GM19438 (cell line): ENCODE results near the gene NCK2.

ENCODE experiments used
- ATAC-seq: cut with Tn5 transposase; IDR thresholded peaks from one replicate; pipeline ENCODE4 v1.9.1; 2021; ENCODE audit warnings: low read depth; ENCODE audit not compliant: unreplicated experiment

Gene NCK2

DNA sequence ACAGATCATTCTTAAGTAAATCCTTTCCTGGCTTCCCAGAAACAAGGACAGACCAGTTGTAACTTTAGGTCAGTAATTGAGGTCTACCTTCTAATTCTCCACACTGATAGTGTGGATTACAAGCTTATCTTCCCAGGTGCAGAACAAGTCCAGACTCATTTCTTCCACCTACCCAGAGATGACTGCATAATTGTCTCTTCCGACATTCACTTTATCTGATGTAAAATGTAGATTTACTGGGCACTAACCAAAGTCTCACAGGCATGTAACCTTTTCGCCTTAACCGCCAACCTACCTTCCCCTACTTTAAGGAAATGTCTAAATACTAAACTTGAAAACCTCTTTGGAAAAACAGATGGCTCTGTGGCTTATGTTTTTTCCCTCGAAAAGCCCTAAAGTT is 96.2 kb downstream of the NCK2 start:
- no peak for ATAC-seq

DNA sequence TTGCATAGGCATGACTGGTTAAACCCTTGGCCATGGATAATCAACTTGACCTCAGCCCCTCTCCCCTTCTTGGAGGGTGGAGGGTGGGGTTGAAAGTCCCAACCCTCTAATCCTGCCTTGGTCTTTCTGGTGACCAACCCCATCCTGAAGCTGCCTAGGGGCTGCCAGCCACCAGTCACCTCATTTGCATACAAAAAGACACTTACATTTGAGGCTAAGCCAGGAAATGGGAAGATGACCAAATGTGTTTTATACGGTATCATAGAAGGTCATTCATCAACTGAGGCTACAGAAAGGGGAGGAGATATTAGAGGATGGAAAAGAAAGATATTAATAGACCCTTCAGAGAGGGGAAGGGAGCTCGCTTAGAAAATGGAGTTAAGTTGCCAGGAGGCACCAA is 96.8 kb downstream of the NCK2 start:
- no peak for ATAC-seq

DNA sequence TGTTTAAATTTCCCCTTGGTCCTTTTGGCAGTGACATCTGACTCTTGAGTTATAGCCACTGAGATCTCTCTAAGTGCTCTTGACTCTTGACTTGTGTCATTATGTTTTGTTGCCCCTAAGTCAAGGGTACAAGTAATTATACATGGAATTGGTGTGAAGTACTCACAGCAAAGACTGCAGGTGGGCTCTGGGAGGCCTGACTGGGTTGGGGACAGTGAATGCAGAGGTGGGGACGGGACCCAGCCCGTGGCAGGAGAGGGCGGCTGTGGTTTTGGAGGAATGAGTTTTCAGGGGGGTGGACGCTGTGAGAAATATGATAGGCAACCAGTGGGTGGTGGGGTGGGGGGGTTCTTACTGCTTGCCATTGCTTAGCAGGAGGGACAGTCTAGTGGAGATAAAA is 97.8 kb downstream of the NCK2 start:
- ATAC-seq, result no peak

DNA sequence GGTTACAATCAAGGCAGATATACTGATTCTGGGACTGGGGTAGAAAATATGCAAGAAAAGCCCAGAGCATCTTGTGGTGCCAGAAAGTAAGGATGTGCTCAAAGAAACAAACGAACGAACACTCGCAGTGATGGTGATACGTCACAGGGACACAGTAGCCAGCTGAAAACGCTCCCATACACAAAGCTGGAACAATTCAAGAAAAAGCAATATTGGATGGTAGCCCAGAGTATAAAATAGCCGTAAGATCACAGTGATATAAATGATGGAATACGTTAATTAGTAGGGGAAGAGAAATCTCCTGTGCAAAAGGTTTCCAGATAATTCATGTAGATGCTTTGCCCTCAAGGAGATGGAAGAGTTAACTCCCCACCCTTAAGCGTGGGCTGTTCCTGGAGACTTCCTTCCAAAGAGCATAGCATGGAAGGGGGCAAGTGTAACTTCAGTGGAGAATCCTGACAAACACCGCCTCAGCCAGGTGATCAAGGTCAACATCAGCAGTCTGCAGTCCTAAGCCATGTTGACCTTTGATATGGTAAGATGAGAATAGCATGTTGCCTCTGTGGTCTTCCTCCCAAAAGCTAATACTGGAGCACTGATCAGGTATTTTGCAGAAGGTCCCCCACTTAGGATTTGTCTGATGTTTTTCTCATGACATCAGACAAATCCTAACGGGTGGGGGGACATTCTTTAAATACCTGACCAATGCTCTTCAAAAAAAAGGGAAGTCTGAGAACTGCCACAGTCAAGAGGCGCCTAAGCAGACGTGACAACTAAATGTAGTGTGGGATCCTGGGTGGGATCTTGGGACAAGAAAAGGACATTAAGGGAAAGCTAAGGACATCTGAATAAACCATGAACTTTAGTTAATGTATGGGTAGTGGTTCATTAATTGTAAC is 99.0 kb downstream of the NCK2 start:
- no peak for ATAC-seq

DNA sequence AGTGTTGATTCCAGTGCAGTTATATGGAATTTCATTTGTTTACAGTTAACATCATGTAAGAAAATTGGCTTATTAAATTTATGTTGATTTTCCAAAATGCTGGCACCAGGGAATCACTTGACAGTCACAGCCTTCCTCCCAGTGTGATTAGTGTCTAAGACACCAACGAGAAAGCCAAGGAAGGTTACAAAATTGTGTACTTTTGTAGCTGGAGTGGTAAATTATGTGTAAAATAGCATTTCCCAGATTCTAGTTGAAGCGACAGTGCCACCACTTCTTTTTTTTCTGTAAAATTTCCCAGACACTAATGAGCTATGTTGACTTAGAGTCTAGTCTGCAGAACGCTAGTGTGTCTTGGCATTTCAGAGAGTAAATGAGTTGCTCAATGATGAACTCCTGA is 101.3 kb downstream of the NCK2 start:
- no peak for ATAC-seq

DNA sequence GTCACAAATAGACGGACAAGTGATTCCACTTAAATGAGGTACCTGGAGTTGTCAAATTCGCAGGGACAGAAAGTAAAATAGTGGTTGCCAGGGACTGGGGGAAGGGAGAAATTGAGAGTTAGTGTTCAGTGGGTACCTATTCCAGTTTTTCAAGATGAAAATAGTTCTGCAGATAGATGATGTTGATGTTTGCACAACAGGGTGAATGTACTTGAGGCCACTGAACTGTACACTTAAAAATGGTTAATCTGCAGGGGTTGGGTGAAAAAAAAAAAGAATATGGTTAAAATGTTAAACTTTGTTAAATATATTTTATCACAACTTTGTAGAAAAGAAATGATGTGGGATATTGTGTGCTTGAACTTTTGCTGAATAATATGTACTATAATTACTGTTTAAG is 102.3 kb downstream of the NCK2 start:
- no peak for ATAC-seq

DNA sequence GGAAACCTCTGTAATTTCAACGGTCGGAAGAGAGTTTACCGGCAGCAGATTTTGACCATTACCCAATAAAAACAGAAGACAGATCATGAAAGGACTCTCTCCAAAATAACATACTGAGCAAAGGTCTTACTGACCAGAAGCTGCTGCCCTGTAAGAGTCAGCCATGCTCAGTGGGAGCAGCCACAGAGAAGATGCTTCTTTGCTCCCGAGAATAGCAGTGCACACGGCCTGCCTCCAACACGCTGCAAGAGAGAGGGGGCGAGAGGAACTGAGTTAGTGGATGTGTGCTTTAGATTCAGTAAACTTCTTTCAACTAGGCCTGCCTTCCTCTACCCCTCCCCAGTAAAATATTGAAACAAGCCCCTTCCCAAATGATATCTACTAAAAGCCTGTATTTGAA is 103.7 kb downstream of the NCK2 start:
- no peak for ATAC-seq

DNA sequence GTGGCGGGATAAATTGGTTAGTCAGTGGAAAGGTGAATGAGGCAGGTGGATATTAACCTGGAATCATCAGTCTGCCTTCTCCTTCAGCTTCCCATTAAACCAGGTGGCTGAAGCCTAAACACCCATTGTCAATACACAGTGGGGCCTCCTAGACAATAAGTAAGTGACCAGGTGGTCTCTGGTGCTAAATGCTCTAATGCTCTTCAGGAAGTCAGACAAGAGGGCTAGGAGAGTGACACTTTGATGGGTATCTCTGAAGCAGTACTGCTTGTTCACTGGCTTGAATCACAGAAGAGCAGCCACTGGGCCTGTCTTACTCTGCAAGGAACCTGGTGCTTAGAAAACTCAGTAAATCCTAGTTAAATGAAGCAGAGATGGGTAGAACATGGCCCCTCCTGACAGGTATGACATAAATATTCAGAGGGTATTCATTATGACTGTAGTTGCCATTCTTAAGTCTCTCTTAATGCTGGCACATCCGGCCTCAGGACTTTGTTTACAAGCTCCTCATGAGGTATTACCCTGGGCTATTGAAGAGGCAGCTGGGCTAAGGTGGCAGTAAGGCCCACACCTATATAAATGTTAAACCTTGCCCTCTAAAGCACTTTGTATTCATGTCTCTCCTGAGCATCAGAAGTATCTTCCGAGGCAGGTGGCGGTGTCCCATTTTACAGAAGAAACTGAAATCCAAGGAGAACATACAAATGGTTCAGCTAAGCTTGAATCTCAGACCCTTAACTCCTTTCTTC is 104.9 kb downstream of the NCK2 start:
- ATAC-seq, result no peak

DNA sequence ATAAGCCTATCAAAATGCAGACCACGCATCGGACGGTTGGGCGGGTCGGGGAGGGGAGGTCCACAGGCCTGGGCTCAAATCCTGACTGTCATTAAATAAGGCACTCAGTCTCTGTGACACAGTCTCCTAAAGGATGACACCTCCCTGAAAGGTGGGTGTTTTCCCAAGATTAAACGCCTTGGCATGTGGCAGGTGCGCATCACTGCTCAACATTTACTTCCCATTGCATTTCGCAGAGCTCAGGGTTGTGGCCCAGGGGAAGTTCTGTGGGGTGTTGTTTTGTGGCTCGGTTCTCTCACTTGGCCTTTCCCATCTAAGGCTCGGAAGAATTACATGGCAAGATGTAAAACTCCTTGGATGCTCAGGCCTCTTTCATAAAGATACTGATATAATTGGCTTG is 107.4 kb downstream of the NCK2 start:
- ATAC-seq, result no peak

DNA sequence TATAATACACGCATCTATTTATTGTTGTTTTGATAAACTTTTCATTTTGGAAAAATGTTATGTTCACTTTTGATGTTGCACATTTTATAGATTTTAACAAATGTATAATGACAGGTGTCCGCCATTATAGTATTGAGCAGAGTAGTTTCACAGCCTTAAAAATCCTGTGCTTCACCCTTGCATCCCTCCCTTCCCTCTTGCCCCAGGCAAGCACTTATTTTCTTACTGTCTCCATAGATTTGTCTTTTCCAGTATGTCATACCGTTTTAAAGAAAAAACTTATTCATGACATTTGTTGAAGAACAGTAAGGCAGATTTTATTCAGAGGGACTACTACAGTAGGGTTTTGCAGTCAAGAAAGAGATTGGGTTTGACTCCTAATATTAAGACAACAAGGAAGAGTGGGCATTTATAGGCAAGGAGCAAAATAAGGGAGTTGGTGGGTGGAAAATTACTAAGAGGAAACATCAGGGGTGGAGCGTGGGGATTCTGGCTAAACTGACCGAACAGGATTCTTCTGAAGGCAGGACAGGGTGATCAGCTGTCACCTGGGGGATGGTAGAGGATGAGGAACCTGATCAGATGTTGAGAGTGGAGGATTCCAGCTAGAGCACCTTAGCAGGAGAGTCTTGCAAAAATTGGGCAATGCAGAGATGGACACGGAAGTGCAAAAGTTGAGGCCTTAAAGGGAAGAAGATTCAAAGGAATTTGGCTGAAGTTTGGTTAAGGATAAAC is 108.8 kb downstream of the NCK2 start:
- ATAC-seq, result no peak

DNA sequence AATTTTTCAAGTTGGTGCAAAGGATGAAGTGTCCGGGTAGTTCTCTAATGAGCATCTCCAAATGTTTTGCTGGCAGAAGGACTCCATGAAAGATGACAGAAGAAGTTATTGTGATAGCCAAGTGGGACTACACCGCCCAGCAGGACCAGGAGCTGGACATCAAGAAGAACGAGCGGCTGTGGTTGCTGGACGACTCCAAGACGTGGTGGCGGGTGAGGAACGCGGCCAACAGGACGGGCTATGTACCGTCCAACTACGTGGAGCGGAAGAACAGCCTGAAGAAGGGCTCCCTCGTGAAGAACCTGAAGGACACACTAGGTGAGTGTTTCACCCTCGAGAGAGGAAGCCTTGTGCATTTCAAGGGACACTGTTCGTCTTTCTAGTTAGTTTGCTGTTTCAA is 110.3 kb downstream of the NCK2 start:
- ATAC-seq, result no peak

DNA sequence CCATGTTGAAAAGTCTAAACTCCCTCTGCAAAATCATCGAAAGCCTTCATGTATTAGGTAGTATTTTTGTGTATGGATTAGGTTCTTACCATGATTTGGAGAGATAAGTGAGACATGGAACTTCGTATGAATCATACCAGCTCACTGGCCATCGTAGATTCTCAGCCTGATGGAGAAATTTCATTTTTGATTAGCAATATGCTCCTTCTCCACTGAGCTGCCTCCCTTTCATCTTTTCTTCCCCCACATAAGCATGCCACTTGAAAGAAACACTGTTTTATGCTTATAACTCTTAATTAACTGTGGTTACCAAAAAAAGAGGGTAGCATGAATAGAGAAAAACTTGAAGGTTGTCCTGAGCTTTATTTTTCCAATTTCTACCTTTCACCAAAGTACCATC is 111.9 kb downstream of the NCK2 start:
- ATAC-seq, result no peak

DNA sequence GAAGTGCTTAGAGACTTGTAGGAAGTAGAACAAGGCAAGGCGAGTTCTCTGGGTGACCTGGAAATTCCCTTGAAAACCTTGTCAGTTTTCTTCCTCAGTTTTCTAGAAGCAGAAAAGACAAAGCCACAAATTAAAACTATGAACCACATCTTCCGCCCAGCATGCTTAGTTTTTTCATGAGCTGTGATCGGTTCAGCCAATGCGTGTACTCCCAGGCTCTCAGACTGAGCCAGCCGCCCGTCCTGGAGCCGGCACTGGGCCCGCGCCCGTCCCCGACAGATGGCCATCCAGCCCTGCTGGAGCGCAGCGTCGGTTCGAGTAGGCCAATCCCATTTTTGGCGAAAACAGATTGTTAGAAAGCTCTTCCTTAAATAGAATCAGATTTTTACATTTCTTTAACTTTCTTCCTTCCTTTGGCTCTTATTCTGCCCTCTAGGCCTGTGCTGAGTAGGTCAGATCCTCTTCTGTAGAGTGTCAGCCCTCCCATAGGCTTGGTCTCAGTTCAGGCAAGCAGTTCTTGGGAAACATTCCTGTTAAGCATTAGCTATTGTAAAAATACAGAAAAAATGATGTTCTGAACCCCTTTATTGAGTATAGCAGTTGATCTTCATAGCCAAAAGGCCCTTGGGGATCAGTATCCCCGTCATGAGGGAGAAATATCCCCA is 112.5 kb downstream of the NCK2 start:
- ATAC-seq, result no peak

DNA sequence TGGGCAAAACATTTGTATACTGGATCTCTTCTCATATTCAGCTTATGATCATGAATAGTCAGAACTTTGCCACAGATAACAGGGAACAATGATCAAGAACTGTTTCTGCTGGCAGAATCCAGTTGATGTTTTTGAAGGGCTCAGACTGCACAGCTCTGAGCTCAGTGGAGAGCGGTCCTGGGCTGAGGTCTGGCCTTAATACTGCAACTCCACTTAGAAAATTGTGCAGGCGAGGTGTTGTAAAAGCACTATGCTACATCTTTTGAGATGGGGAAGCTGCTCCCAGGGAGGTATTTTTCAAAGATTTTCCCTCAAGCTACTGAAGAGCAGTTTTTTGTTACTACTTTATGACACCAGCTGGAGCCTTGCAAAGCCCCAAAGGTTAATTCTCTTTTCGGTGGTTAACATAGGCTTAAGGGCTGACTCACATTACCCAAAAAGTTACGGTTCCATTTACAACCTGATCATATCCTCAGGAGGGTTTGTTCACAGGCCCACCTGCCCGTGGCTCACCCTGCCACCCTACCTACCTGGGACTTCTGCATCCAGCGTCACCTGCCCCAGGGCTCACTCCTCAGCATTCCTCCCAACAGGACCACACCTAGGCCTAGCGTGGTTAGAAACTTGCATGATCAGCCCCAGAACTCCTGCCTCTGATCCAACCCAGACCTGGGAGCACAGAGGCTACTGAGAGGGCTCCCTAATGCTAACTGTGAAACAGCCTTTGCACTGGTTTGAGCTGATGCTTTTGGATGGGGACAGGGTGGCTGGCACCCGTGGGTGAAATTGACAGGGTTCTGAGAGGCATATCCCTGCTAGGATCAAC is 114.4 kb downstream of the NCK2 start:
- ATAC-seq, result no peak

DNA sequence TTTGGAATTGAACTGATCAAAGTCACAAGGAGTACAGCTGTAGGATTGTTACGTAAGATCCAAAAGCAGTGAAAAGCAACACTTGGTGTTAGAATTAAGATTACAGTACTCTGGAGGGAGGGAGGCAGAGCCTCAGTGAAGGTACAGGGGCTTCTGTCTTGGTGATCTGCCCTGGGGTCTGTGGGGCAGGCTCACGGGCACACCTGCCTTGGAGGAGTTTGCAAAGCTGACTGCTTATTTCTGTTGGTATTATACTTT is 114.9 kb downstream of the NCK2 start:
- ATAC-seq, result no peak

DNA sequence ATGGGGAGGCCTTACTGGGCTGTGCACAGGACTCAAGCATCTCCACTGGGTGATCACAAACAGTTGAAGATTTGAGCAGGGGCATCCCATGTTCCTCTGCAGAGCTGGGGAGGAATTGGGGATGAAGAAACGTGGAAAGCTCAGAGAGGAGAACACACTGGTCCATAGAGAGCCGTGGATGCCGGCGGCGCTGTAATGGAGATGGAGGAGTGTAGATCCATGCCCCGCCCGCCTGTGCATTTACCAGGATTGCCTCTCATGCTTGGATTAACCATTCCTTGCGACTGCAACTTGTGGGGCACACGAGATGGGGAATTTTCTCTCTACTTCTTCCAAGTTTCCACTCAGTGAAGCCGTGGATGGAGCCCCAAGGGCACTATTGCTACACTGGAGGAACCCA is 115.9 kb downstream of the NCK2 start:
- no peak for ATAC-seq

DNA sequence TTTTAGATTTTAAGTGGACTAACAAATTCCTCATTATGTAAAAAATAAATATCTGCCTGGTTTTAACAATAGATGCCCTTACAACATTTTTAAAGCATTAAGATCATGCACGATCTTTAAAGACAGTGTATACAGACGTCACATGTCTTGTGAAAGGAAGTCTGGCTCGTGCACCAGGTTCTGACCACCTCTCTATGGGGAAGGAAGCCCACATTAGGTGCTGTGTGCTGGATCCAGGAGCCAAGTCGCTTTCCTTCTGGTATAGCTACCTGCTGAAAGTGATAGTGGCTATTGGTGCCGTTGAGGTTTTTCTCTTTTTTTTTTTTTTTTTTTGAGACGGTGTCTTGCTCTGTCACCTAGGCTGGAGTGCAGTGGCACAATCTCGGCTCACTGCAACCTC is 116.5 kb downstream of the NCK2 start:
- no peak for ATAC-seq

DNA sequence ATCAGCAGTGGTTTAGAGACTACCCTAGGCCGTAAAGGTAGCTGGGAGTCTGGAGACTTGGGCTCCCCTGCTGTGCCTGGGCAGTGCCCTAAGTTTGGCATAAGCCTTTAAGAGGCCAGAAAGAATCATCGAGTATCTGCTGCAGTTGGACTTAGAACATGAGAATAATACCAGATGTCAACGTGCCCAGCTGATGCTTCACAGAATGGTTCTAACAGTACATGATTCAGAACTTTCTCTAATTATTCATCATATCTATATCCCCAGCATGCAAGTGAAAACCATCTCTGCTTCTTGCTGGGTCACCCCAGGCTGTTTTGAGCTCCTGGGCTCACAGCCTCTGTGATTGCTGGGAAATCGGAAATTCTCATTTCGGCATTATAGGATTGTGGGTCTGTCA is 118.1 kb downstream of the NCK2 start:
- no peak for ATAC-seq

DNA sequence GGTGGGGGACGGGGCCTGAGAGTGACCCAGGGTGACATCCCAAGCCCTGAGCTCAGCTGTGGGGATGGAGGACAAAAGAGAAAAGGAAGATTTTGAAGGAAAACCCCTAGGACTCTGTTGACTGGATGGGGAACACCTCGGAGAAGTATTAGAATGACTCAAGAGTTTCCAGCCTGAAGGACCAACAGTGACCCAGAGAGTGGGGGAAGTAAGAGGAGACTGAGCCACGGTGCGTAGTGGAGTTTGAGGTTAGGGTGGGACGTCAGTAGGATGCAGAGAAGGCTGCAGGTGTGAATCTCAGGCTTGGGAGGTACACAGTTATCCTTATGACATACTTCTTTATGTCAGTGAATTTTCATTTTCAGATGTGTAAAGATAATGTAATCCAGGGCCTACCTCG is 119.5 kb downstream of the NCK2 start:
- ATAC-seq, result no peak

DNA sequence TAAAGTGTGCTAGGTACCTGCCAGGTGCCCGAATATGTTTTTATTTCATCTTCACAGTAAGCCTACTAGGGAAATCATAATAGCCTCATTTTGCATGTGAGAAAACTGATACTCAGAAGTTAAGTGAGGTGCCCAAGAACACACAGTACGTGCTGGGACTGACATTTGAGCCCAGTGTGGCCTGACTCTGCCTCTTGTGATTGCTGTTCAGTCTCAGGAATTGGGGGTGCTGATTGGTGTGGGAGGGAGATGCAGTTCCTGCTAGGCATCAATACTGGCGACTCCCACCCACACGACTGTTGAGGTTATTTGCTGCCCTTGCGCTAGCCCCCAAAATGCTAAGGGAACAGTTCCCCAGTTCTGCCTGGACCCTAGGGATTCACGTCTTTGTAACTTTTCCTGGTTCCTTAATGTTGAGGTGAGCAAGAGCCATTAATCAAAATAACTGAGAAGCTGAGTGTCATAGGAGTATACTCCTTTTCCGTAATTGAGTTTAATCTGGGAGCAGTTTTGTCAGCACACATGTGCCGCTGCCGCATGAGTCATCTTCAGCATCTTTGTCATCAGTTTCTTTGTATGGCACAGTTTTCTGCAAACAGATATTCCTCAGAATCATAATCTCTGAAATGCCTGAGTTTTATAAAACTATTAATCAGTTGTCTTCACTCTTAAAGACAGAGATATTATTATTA is 120.7 kb downstream of the NCK2 start:
- ATAC-seq, result no peak
